NCI-H2196 treated with DMSO at 0.1 percent for 48 hours (cell line): ENCODE measurements around the gene SCEL.
"Not testable (repeated sequence)": the region's sequence is repeated elsewhere in the genome, so short reads cannot be mapped to it uniquely, and the experiment has no call there.

Experiments used
- DNase-seq: peaks from one replicate; lab custom pipeline; 2025; ENCODE audit not compliant: unreplicated experiment; lab: John Stamatoyannopoulos, UW

Gene SCEL

DNA sequence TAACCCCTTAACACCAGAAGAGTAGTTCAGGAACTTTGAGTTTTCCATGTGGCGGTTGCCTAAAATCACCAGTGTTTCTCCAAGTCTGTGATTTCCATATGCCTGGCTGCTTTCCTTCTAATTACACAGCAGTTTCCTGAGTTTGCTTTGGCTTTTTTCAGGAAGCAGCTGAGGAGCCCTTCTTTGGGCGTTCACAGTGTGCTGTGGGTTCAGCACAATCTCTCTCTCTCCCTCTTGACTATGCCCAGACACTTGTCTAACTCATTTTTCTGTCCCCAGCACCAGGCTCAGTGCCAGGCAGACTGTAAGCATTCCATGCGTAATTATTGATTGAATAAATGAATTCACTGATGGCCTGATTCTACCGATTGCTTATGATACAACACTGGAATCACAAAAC, 19.7 kb downstream of the SCEL start:
- DNase-seq: no peak

DNA sequence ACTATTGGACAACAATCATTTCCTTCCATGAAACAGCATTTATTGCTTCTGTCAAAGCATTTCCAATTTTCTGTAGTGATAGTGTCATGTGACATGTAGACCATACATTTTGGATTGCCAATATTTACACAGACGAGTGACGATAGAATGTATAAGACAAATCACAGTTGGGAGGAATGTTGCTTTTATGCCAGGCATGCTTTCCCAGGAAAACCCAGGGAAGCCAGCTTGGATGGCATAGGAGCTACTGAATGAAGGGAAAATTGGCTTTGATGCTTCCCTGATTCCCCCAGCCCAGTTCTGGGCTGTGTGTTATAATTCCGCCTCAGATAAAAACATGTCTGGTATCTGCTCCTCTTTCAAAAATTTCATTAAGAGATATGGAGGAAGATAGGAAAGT, 22.5 kb downstream of the SCEL start:
- DNase-seq: no peak

DNA sequence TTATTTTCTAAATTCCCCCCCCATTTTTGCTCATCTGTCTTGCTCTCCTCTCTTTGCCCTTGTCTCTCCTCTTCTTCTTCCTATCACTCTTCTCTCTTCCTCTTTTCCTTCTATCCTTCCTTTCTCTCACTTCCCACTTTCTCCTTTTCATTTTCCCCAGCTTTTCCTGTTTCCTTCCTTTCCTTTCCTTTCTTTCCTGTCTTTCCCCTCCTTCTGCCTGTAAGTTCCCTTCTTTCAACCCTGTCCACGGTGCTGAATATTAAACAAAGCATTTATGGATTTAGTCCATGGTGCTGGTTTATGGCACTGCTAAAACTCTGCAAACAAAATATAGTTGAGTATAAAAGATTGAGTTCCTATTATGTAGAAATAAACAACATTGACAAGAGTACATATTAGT, 27.6 kb downstream of the SCEL start:
- no peak for DNase-seq

DNA sequence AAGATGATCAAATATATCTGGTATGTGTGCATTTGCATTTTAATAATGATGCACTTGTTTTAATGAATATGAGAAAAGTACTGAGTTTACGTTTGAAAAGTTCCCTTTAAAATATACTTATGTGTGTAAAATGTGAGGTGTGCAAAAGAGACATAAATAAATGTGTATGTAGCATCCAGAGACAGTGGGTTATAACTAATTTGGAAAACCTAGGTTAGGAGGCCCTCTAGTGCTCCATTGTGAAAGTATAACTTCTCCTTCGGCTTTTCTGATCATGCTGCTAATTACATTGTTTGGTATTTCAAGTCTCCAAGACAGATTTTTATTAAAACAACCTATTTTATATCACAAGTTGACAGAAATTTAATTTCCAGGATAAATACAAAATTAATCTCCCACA, 30.1 kb downstream of the SCEL start:
- DNase-seq: no peak

DNA sequence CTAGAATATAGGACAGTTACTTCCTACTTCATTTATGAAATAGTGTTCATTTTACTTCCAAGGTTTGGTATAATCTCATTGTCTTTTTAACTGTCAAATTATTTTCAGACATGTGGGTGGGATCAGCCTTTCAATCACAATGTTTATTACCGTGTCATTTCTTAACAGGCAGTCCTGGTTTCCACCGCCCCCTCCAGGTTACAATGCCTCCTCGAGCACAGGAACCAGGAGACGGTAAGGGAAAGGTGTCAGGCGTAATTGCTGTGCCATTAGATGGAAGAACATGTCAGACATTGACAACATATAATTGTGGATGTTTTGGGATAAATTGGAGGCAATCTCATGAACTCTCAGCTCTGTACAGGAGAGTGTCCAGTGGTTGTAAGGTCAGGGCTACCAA, 36.5 kb downstream of the SCEL start:
- DNase-seq: no peak

DNA sequence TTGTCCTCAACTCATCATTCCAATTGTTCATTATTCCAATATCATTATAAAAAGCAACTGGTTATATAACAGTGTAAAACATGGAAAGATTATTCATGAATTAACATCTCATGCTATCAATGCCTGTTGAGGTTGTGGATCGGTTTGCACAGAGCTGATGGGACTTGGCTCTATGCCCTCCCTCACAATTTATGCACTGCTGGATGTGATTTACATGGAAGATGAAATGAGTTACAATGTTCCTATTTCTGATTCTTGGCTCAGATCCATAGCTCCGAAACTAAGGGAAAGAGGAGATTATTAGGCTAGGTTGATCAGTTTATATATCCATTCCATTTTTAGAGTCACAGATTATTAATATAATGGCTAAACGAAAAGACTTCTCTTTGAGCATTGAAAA, 38.6 kb downstream of the SCEL start:
- no peak for DNase-seq

DNA sequence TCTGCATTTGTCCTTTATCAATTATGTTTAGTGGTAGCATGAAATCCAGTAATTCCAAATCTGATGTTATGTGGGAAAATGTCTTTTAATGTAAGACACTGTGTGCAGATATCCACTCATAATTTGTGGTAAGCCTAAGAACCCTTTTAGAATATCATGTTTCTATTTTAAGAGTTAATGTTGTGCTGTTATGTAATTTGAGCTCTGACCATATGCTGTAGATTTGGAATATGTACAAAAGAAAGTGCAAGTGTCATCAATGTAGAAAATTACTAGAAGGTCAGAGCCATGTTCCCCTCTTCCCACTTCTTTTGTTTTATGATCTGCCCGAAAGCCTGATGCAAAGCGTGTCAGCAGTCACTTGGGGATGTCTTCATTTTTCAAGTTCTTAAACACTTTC, 44.5 kb downstream of the SCEL start:
- DNase-seq: no peak

DNA sequence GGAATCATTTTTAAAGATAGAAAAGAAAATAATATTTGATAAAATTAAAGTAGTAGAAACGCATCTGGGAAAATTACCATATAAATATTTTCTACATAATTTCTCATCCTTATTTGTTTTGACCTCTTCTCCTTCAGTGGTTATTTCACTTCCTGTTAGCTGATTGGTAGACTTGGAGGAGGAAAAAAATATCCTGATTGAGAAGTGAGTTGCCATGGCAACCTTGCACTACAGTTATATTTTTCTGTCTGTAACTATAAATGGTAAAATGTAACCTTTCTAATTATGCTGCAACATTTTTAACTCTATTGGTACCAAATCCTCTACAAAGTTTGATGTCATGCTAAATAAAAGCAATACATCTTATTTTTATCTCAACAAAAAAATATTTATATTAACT, 45.2 kb downstream of the SCEL start:
- DNase-seq: no peak

DNA sequence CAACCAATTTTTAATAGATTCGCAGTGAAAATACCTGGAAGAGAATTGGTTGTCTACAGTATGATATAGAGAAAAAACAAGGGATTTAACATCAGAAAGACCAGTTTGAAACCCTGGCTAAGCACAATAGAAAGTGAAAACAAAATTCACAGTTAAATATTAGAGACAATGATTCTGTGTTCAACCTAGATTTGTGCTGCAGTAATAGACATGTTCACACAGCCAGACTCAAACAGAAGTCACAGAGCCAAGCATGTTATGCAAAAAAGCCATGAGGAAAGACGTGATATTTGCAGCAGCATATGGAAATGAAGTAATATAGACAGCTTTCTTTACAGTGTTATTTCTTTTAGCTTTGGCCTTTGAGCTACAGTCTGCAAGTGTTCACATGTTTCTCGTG, 48.1 kb downstream of the SCEL start:
- DNase-seq: no peak

DNA sequence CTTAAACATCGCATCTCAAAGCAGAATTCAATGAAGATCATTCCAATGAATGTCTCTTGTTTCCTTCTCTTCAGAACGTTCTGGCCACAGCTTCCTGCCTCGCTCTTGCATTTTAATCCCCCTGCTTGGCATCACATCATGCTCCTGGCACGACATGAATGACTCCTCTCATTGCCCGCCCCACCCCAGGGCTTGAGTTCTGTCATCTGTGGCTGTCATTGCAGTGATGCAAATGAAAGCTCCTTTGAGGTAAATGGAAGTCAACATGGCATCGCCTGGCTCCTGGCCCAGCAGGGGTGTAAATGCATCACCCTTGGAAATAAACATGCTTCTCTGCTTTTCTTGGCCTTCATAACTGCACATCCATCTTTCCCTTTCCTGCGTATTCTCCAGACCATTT, 48.6 kb downstream of the SCEL start:
- DNase-seq: no peak

DNA sequence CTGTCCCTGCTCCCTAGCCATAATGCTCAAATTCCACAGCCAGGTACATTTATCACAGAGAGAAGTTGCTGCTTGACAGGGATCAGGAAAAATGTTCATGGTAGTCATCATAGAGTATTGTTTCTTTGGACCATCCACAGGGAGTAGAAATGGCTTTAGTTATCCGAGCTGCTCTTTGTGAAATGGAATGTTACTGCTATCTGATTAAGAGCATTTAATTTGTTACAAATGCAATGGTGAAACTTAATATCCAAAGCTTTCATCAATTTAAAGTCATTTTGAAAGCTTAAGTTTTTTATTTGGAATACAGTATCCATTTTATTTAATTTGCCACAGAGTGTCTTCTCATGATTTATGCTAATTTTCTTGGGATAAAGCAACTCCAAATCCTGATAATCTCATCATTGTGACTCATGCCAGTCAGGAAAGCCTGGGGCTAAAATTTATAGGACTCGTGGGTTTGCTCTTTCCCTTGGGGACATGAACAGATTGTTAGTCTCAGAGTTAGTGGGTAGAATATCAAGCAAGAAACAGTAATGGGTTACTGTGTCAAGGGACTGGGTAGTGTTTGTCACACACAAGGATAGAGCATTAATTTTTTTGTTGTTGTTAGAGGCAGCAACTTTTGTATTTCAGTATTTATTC, 59.8 kb downstream of the SCEL start:
- no peak for DNase-seq

DNA sequence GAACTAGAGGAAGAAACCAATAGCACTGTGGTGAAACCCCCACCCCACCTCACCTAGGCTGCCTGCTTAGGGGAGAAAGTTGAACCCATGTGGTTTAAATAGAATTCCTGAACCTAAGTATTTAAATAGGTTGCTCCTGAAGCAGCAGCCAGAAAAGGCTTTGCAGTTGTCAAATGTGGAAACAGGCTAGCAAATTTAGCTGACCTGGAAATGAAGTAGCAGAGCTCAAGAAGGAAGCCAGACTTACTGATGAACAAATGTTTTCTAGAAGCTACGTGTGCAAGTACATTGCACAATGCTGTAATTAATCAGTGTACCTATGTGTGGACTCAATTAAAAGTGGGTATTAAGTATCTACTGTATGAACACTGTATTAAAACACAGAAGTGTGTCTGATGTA, 61.3 kb downstream of the SCEL start:
- no peak for DNase-seq

DNA sequence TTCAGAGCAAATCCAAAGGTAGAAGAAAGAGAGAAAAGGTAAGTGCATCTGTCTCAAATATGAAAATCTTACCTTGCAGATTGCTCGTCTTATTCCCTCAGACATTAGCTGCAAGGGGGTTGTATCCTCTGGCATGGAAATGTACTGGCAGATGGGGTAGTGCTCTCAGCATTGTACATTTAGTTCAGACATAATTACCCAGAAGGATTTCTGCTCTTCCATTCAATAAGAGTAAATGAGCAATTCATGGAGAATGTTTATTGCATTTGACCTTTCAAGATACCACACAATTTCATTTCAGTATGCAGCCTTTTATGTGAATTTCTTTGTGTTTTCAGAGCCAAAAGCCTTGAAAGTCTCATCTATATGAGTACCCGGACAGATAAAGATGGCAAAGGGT, 63.8 kb downstream of the SCEL start:
- no peak for DNase-seq

DNA sequence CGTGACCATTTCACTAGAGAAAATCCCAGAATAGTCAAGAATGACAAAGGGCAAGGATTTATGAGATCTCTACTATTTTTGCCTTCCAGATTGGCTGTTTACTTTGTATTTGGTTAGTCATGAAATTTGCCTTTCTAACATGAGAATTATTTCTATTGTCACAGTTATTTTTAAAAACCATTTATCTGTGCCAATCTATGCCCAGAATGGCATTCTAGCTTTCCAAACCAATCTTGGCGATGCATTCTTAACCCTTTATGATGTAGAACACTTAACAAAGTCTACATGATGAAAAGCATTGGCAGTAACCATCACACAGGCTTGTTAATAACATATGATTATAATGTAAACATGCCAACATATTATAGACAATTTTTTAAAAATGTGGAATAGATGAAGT, 65.2 kb downstream of the SCEL start:
- no peak for DNase-seq

DNA sequence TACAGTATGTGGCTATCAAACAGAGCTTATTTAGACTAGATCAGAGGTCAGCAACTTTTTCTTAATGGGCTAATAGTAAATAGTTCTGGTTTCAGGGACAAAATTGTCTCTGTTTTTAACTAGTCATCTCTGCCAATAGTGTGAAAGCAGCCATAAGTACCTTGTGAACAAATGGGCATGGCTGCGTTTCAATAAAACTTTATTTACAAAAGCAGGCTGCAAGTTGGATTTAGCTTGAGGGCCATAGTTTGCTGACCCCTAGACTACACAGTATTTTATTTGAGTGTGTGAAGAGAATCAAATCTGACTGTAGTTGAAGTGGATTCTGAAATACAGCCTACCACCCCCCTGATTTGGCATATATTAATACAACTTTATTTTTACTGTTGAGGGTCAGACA, 75.6 kb downstream of the SCEL start:
- DNase-seq: no peak

DNA sequence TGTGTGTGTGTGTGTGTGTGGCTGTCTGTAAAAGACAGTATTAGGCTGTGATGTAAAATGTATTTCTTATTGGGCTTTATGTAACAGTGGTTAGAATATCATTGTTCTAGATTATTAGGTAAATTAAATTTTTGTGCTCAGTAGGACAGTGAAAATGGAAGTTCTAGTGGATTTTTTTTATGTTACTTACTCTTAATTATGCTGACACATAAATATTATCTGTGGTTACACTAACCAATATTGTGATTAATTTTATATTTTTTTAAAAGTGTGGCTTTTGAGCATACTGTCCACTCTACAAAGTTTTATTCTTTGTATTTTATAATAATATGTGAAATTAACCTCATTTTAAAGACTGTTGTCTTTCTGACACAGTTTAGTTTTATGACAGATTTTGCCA, 80.5 kb downstream of the SCEL start:
- no peak for DNase-seq

DNA sequence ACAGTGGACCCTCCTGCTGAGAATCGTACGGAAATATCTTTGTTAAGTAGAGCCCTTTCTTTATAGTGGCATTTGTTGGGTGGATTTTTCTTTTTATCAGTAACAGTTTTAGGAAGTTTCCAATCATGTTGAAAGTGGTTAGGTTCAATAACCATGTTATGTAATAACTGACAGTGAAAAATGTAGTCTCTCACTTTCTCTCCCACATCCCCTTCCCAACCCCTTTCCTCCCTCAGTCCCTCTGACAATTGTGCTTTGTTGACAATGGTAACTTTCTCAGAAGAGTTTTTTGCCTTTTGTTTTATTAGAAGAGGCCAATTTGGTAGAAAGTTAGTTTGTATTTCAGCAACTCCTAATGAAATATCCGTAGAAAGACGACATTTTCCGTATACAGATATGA, 84.1 kb downstream of the SCEL start:
- DNase-seq: no peak

DNA sequence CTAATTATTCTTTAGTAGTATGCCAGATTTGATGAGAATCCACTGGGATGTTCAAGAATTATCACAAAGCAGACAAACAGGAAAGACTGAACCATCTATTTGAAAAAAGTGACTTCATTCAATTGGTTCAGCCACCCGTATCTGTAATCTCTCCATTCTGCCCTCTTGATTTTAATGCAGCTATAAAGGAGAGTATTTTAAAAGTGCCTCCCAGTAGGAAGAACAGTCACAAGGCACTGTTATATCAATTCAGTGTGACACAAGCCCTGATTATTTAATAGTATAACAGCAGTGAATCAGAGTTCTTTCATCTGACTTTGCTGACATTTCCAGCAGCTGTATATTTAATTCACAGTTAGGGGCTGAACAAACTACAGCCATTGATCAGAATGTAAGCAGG, 84.6 kb downstream of the SCEL start:
- DNase-seq: no peak

DNA sequence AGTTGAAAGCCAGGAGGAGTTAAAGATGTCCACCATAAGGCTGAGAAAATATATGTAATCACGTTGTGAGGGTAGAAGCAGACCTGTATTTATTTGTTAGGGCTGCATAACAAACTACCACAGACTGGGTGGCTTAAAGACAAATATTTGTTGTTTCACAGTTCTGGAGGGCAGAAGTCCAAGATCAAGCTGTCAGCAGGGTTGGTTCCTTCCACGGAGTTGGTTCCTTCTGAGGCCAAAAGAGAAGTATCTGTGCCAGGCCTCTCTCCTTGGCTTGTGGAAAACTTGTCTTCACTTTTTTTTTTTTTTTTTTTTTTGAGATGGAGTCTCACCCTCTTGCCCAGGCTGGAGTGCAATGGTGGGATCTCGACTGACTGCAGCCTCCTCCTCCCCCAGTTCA, 88.3 kb downstream of the SCEL start:
- no peak for DNase-seq

DNA sequence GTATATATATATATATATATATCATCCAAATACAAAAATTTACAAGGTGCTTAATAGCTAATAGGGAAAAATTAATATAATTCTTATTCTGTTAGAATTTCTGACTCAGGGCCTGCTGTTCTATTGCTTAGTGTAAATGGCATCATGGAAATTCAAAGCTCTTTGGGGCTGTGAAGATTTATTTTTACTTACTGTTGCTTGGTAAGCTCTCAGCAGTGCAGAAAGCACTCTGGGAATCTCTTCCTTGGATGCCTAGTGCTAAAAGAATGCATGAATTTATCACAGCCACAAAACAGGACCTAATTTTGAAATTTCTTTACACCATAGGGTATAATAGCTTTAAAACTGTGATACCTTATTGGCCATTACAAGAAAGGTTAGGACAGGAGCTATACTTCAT, 92.7 kb downstream of the SCEL start:
- no peak for DNase-seq

DNA sequence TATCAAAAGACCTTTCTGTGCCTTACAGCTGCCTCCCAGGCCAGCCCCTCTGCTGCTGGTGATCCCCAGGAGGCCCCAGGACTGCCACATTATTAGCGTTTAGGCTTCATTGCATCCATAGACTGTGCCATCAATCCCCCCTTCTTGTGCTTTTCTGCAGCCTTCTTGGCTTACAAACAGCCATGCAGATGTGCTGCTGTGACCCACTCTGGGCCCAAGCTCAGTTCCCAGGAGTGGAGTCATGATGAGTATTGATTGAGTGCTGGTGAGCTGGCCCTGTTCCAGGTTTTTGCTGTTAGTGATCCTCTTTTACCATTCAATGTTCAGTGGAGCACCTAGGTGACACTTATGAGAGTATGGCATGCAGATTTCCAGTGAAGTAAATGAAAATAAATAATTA, 102.1 kb downstream of the SCEL start:
- no peak for DNase-seq

DNA sequence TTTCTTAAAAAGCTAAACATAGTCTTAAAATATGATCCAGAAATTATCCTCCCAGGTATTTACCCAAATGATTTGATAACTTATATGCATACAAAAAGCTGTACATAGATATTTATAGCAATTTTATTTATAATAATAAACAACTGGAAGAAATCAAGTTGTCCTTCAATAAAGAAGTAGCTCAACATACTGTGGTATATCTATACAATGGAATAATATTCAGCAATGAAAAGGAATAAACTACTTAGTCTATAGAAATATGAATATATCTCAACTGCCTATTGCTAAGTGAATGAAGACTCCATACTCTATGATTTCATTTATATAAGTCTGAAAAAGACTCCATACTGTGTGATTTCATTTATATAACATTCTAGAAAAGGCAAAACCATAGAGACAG, 114.9 kb downstream of the SCEL start:
- no peak for DNase-seq

DNA sequence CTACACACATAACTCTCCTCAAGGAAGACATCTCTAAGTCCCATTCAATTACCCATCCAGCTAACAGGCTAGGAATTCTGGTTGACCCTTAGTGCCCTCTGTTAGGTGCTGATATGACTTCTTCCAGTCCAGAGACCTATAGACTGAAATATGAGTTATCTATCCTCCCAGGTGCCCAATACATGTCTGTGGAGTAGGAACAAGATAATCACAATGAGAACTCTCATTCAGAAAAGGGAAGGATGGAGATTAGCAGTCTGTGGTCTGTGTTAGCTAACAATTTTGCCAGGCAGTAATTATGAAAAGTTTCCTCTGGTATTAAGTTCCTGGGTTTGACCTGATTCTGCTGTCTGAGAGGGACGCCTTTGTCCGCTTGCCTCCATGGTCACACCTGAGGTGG, 117.8 kb downstream of the SCEL start:
- DNase-seq: no peak

DNA sequence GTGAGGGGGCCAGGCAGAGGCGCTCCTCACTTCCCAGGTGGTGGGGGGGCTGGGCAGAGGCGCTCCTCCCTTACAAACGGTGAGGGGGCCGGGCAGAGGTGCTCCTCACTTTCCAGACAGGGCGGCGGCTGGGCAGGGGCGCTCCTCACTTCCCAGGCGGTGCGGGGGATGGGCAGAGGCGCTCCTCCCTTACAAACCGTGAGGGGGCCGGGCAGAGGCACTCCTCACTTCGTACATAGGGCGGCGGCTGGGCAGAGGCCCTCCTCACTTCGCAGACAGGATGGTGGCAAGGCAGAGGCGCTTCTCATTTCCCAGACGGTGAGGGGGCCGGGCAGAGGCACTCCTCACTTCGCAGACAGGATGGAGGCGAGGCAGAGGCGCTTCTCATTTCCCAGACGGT, 124.5 kb downstream of the SCEL start:
- DNase-seq: not testable (repeated sequence)
